ENCODE measurements around the gene SEL1L2. TPM values are rescaled to one million over a fixed set of nuclear protein-coding genes. Genes with fewer than 3 reads are reported as not detected.

Gene SEL1L2
- polyA plus RNA-seq, 1 donor from 2014 or later = not detected

DNA sequence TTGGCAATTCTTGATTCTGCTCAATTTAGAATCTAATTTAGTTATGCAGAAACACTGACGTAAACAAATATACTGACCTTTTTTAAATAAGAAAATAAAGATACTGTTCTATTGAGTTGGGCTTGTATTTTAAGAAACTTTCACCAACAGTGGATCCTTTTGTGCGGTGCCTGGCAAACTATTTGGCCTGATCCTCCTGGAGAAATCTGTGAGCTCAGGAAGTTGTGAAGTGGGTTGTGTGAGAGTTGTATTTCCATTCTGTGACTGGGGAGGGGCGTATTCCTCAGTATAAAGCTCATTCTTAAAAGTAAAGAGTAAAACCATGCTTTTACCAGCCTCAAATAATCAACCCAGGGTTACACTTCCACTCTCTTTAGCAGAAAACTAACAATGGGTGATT, 85.6 kb downstream of the SEL1L2 start:
- no peaks in the 10 kb centered on the region for H3K9me3 Mint-ChIP-seq
- no peaks in the 10 kb centered on the region for H3K36me3 Mint-ChIP-seq
- peaks cover 5% of the 10 kb centered on the region for H3K27me3 Mint-ChIP-seq
- H3K4me3 Mint-ChIP-seq = no peak overlapping the region
- H3K4me1 Mint-ChIP-seq = no peaks in the 10 kb centered on the region
- H3K27ac Mint-ChIP-seq = no peak overlapping the region

DNA sequence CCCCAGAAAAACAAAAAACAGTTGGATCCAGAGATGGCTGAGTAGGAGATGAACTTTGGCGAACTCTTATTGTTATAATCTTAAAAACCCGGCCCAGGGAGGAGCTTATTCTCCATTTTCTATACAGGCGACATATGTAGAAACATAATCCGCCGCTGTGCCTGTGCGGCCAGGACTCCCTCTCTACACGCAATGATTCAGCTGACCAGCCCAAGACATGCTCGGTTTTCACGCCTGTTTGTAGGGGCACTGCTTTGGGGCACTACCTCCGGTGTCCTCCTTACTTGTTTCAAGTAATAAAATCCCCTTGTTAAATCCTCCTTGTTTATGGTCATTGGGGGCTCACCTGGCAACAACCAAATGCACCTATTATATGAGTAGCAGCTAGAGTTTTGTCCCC, 89.9 kb downstream of the SEL1L2 start:
- Mint-ChIP-seq H3K27ac (no peak overlapping the region), H3K27me3 (no peaks in the 10 kb centered on the region), H3K9me3 (no peaks in the 10 kb centered on the region), H3K4me3 (no peak overlapping the region), H3K36me3 (no peaks in the 10 kb centered on the region), H3K4me1 (no peaks in the 10 kb centered on the region)

GRCh38 chr20:13898012-13898612, 92.3 kb downstream of the SEL1L2 start:
- peaks cover 0 to 9% (median 1%) of the 10 kb centered on the region in 3 donors for H3K9me3 Mint-ChIP-seq
- no peak overlapping the region for H3K4me3 Mint-ChIP-seq
- no peaks in the 10 kb centered on the region for H3K36me3 Mint-ChIP-seq
- H3K27ac Mint-ChIP-seq = no peak overlapping the region
- H3K27me3 Mint-ChIP-seq = no peaks in the 10 kb centered on the region
- no peaks in the 10 kb centered on the region for H3K4me1 Mint-ChIP-seq

- Mint-ChIP-seq H3K27me3 (no peaks in the 10 kb centered on the region), H3K9me3 (peaks cover 9 to 25% (median 10%) of the 10 kb centered on the region in 3 donors), H3K4me1 (no peaks in the 10 kb centered on the region), H3K4me3 (no peak overlapping the region), H3K36me3 (peaks cover 2% of the 10 kb centered on the region), H3K27ac (no peak overlapping the region)
Observed at GRCh38 chr20:13891575-13891974, 98.8 kb downstream of the SEL1L2 start.

DNA sequence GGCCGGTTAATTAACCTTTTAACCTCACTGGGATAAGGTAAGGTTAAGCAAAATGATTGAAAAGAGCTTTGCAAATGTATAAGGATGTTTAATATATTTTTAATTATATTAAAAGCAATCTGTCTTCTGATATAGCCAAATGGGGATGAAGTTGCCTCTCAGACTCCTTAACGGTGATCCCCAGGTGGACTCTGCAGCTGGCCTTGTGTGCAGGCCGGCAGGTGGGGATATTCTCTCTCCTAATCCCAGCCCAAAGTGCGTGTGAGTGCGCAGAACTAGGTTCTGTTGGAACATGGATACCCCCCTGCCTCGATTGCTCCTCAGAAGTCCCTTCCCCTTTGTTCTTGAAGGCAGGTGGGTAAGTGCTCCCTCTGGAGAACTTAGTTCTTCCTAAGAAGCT, 105.6 kb downstream of the SEL1L2 start:
- H3K4me1 Mint-ChIP-seq = no peaks in the 10 kb centered on the region
- peaks cover 2% of the 10 kb centered on the region for H3K27me3 Mint-ChIP-seq
- no peak overlapping the region for H3K4me3 Mint-ChIP-seq
- no peaks in the 10 kb centered on the region for H3K9me3 Mint-ChIP-seq
- H3K27ac Mint-ChIP-seq = no peak overlapping the region
- no peaks in the 10 kb centered on the region for H3K36me3 Mint-ChIP-seq

DNA sequence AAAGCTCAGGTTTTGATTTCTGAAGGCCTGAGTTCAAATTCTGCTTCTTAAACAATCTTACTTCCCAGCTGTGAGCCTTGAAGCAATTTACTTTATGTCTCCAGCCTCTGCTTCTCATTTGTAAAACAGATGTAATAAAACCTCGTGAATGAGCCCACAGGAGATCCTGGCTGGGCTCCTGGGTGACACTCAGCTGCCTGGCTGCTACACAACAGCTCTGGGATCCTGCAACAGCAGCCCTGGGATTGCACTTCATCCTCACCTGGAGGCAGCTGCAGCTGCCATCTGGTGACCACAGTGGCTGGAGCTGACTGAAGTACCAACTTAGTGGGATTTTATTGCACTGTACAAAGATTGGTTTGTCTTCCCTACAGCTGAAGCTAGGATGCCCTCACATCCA, 107.0 kb downstream of the SEL1L2 start:
- H3K27me3 Mint-ChIP-seq = peaks cover 2% of the 10 kb centered on the region
- H3K4me1 Mint-ChIP-seq = no peaks in the 10 kb centered on the region
- H3K4me3 Mint-ChIP-seq = no peak overlapping the region
- H3K27ac Mint-ChIP-seq = no peak overlapping the region
- no peaks in the 10 kb centered on the region for H3K9me3 Mint-ChIP-seq
- H3K36me3 Mint-ChIP-seq = no peaks in the 10 kb centered on the region

- no peaks in the 10 kb centered on the region for H3K36me3 Mint-ChIP-seq
Observed at GRCh38 chr20:13878566-13878965, 111.8 kb downstream of the SEL1L2 start.

GRCh38 chr20:13877793-13878192, 112.6 kb downstream of the SEL1L2 start:
- Mint-ChIP-seq H3K4me1 (no peaks in the 10 kb centered on the region), H3K9me3 (no peaks in the 10 kb centered on the region), H3K27ac (no peak overlapping the region), H3K27me3 (peaks cover 3% of the 10 kb centered on the region), H3K36me3 (no peaks in the 10 kb centered on the region), H3K4me3 (no peak overlapping the region)

More at GRCh38 chr20:13878566-13878965, 111.8 kb downstream of the SEL1L2 start:
- H3K9me3 Mint-ChIP-seq = no peaks in the 10 kb centered on the region
- H3K27ac Mint-ChIP-seq = no peak overlapping the region
- peaks cover 3% of the 10 kb centered on the region for H3K27me3 Mint-ChIP-seq
- no peaks in the 10 kb centered on the region for H3K4me1 Mint-ChIP-seq
- H3K4me3 Mint-ChIP-seq = no peak overlapping the region

GRCh38 chr20:13875265-13875811, 115.1 kb downstream of the SEL1L2 start:
- no peaks in the 10 kb centered on the region for H3K36me3 Mint-ChIP-seq
- peaks cover 3% of the 10 kb centered on the region for H3K27me3 Mint-ChIP-seq
- H3K4me1 Mint-ChIP-seq = no peaks in the 10 kb centered on the region
- H3K27ac Mint-ChIP-seq = no peak overlapping the region
- no peak overlapping the region for H3K4me3 Mint-ChIP-seq
- H3K9me3 Mint-ChIP-seq = no peaks in the 10 kb centered on the region

DNA sequence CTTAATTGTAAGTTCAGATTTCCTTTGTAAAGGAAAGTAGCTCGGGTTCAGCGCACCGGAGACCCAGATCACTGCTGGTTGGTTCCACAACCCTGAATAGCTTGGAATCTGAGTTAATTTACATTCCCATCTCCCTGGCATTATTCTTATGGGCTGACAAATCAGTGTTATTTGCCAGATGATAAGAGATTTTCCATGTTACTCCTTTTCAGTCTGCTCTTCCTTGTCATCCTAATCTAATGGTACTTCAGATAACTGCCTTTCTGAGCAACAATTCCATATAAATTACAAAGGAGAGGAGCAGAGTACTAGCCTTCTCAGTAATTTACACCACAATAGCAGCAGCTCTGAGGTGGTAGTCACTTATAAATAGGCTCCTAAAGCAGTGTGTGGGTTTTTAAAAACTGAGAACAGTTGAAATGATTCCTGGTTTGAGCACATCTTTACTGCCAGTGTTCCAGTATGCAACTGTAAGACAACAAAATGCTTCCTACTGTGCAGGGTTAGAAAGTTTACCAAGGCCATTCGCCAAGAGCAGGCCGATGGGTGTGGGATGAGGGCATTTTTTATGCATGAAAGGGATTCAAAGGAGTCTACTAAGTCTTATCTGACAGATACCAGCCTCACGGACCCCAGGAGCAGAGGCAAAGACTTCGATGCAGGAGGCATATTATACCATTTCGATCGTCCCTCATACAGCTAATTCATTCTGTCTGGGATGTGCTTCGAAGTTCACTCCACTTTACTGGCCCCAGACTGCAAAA, 115.8 kb downstream of the SEL1L2 start:
- no peaks in the 10 kb centered on the region for H3K4me1 Mint-ChIP-seq
- H3K4me3 Mint-ChIP-seq = no peak overlapping the region
- H3K27ac Mint-ChIP-seq = no peak overlapping the region
- H3K36me3 Mint-ChIP-seq = no peaks in the 10 kb centered on the region
- peaks cover 3% of the 10 kb centered on the region for H3K27me3 Mint-ChIP-seq
- no peaks in the 10 kb centered on the region for H3K9me3 Mint-ChIP-seq

- no peak overlapping the region for H3K27ac Mint-ChIP-seq
- H3K9me3 Mint-ChIP-seq = no peaks in the 10 kb centered on the region
- no peak overlapping the region for H3K4me3 Mint-ChIP-seq
- H3K36me3 Mint-ChIP-seq = no peaks in the 10 kb centered on the region
- H3K4me1 Mint-ChIP-seq = no peaks in the 10 kb centered on the region
- H3K27me3 Mint-ChIP-seq = peaks cover 3% of the 10 kb centered on the region
Observed at GRCh38 chr20:13873831-13874230, 116.6 kb downstream of the SEL1L2 start.

- no peaks in the 10 kb centered on the region for H3K4me1 Mint-ChIP-seq
- no peaks in the 10 kb centered on the region for H3K36me3 Mint-ChIP-seq
- H3K4me3 Mint-ChIP-seq = no peak overlapping the region
- H3K27ac Mint-ChIP-seq = no peak overlapping the region
- H3K27me3 Mint-ChIP-seq = peaks cover 3% of the 10 kb centered on the region
- H3K9me3 Mint-ChIP-seq = no peaks in the 10 kb centered on the region
Observed at GRCh38 chr20:13870170-13870748, 120.2 kb downstream of the SEL1L2 start.

- Mint-ChIP-seq H3K36me3 (peaks cover 2% of the 10 kb centered on the region), H3K4me3 (no peak overlapping the region), H3K4me1 (no peaks in the 10 kb centered on the region), H3K27me3 (no peaks in the 10 kb centered on the region), H3K9me3 (no peaks in the 10 kb centered on the region), H3K27ac (no peak overlapping the region)
Observed at GRCh38 chr20:13868331-13868730, 122.1 kb downstream of the SEL1L2 start.

DNA sequence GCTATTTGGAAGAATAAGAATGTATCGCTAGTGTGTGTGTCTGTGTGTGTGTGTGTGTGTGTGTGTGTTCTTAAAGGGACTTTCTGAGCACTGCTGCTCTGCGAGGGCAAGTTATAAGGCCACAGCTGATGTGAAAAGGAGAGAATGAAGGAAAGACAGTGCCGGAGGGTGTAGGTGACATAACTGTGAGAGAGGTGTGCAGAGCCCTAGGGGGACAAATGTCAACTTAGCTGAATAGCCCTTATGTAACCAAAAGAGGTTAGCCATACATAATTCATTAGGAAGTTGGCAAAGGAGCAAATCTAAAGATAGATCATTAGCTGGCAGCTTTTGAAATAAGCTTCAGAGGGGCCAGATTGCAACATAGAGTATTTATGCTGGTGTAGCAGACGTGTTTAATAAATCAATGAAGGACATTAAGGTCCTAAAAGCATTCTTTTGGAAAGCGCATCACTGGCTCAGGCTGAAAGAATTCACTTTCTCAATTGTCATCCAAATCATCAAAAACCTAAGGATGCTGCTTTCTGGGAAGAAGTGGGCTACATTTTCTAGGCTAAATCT, 124.5 kb downstream of the SEL1L2 start:
- H3K9me3 Mint-ChIP-seq = peaks cover 0 to under 1% (median 0%) of the 10 kb centered on the region in 3 donors
- peak overlapping the region in 1 of 4 donors; percentile 1 for H3K4me3 Mint-ChIP-seq
- peaks cover 0 to 1% (median 0%) of the 10 kb centered on the region in 3 donors for H3K4me1 Mint-ChIP-seq
- no peaks in the 10 kb centered on the region for H3K27me3 Mint-ChIP-seq
- no peak overlapping the region for H3K27ac Mint-ChIP-seq
- peaks cover 3% of the 10 kb centered on the region for H3K36me3 Mint-ChIP-seq

GRCh38 chr20:13865156-13865555, 125.3 kb downstream of the SEL1L2 start:
- H3K4me1 Mint-ChIP-seq = peaks cover 0 to 1% (median 0%) of the 10 kb centered on the region in 3 donors
- H3K27me3 Mint-ChIP-seq = no peaks in the 10 kb centered on the region
- peaks cover 3% of the 10 kb centered on the region for H3K36me3 Mint-ChIP-seq
- no peak overlapping the region for H3K4me3 Mint-ChIP-seq
- H3K9me3 Mint-ChIP-seq = peaks cover 0 to 3% (median 0%) of the 10 kb centered on the region in 3 donors
- no peak overlapping the region for H3K27ac Mint-ChIP-seq

Data from IgD-negative memory B cell (primary cell).